Endothelial cell of umbilical vein (primary cell): ENCODE results near the gene RABL6. TPM values are rescaled to one million over a fixed set of nuclear protein-coding genes. Genes with fewer than 3 reads are reported as not detected.

Experiments used
- BruUV-seq: library from RNA; stranded (reverse); fragments of 400-500 nt; replicated peaks from 2 replicates; lab custom pipeline; 2021; lab: Mats Ljungman, UMichigan
- CTCF ChIA-PET: fragments of 300-600, 350-600 bp; sonication (Branson Sonifier 250); formaldehyde crosslinking; loops from one replicate; lab custom pipeline; 2021; ENCODE audit warnings: antibody characterized with exemption, inconsistent platforms; lab: Charles Lee
- POLR2A ChIA-PET: fragments of 300-600, 350-600 bp; sonication (Branson Sonifier 250); formaldehyde crosslinking; loops from one replicate; lab custom pipeline; 2021; ENCODE audit warnings: antibody characterized with exemption, inconsistent platforms; lab: Charles Lee
- DNase-seq: peaks from one replicate; pipeline ENCODE4 v3.0.0-alpha.2; 2011; ENCODE audit warnings: low read depth, low spot score
- FAIRE-seq: peaks from 2 replicates; lab custom pipeline; 2011; peaks lifted over from hg19 to GRCh38; lab: Jason Lieb, UNC
- H2AFZ ChIP-seq: 2 replicates; pipeline ENCODE4 v1.6.0; 2012; ENCODE audit warnings: low read depth, low read length, control low read depth, inconsistent platforms
- H3K27ac ChIP-seq: 2 replicates; pipeline ENCODE4 v1.5.1; 2011; ENCODE audit warnings: low read depth, mild to moderate bottlenecking, control low read depth, low read length, moderate library complexity; ENCODE audit not compliant: insufficient read depth
- H3K27me3 ChIP-seq, 2 experiments: 2 replicates each; pipeline versions ENCODE4 v1.6.0 to v1.6.1; 2011; ENCODE audit warnings: low read length in 2 of 2, mixed read lengths in 1 of 2; ENCODE audit not compliant: control insufficient read depth in 2 of 2, insufficient read depth in 2 of 2
- H3K36me3 ChIP-seq, 2 experiments: 2 replicates in 1 of 2; 3 replicates in 1 of 2; pipeline ENCODE4 v1.5.1; 2011; ENCODE audit warnings: low read length in 2 of 2, mild to moderate bottlenecking in 1 of 2, moderate library complexity in 1 of 2; ENCODE audit not compliant: control insufficient read depth in 2 of 2, insufficient read depth in 2 of 2; ENCODE audit errors: extremely low read depth in 1 of 2
- H3K4me1 ChIP-seq: 3 replicates; pipeline ENCODE4 v1.5.1; 2011; ENCODE audit warnings: mild to moderate bottlenecking, low read length; ENCODE audit not compliant: control insufficient read depth, insufficient read depth; ENCODE audit errors: extremely low read depth
- H3K4me2 ChIP-seq: 2 replicates; pipeline ENCODE4 v1.6.1; 2011; ENCODE audit warnings: low read length, control low read depth, mixed read lengths; ENCODE audit not compliant: insufficient read depth
- H3K4me3 ChIP-seq, 3 experiments: fragments of 200-600 bp in 1 of 3; sonication (generic), shearing (Covaris generic) in 1 of 3; replicated peaks in 1 of 3; 2 replicates each; pipeline ENCODE4 v1.5.1; 2011 to 2016; ENCODE audit warnings: control low read depth in 3 of 3, low read length in 3 of 3, mild to moderate bottlenecking in 2 of 3, inconsistent platforms in 1 of 3, low read depth in 1 of 3, moderate library complexity in 1 of 3; ENCODE audit not compliant: insufficient read depth in 1 of 3
- H3K79me2 ChIP-seq: 2 replicates; pipeline ENCODE4 v1.6.0; 2012; ENCODE audit warnings: low read length, inconsistent platforms; ENCODE audit not compliant: control insufficient read depth, insufficient read depth
- H3K9ac ChIP-seq: replicated peaks from 2 replicates; pipeline ENCODE3; 2011; ENCODE audit warnings: low read length, control low read depth; ENCODE audit not compliant: insufficient read depth; ENCODE audit errors: extremely low read depth
- H3K9me1 ChIP-seq: replicated peaks from 3 replicates; pipeline ENCODE4 v1.6.0; 2011; ENCODE audit warnings: mild to moderate bottlenecking, low read length; ENCODE audit not compliant: control insufficient read depth, insufficient read depth; ENCODE audit errors: extremely low read depth
- H3K9me3 ChIP-seq: replicated peaks from 2 replicates; pipeline ENCODE4 v1.5.1; 2012; ENCODE audit warnings: low read length, inconsistent platforms; ENCODE audit not compliant: control insufficient read depth, insufficient read depth
- H4K20me1 ChIP-seq: replicated peaks from 2 replicates; pipeline ENCODE3; 2011; ENCODE audit warnings: mild to moderate bottlenecking, low read length; ENCODE audit not compliant: control insufficient read depth, insufficient read depth; ENCODE audit errors: extremely low read depth
- EZH2 ChIP-seq: IDR thresholded peaks from 2 replicates; pipeline ENCODE4 v1.6.1; 2012; ENCODE audit warnings: borderline replicate concordance, low read depth, mild to moderate bottlenecking, moderate library complexity, low read length, inconsistent platforms; ENCODE audit not compliant: severe bottlenecking
- FOS ChIP-seq: IDR thresholded peaks from 2 replicates; pipeline ENCODE4 v1.6.1; 2011; ENCODE audit warnings: mild to moderate bottlenecking, low read length, moderate library complexity, borderline replicate concordance; ENCODE audit not compliant: insufficient read depth
- GATA2 ChIP-seq: IDR thresholded peaks from 2 replicates; pipeline ENCODE4 v1.7.0; 2011; ENCODE audit warnings: low read depth, mild to moderate bottlenecking, moderate library complexity, mixed read lengths, low read length; ENCODE audit not compliant: insufficient read length, insufficient read depth
- JUN ChIP-seq: IDR thresholded peaks from 2 replicates; pipeline ENCODE4 v1.6.1; 2011; ENCODE audit warnings: borderline replicate concordance, low read depth; ENCODE audit not compliant: insufficient read length, insufficient read depth
- MYC ChIP-seq: IDR thresholded peaks from one replicate; pipeline ENCODE4 v1.6.1; 2011; ENCODE audit warnings: mild to moderate bottlenecking, low read depth, low read length
- POLR2A ChIP-seq: IDR thresholded peaks from 2 replicates; pipeline ENCODE4 v1.6.1; 2012; ENCODE audit warnings: low read depth, mild to moderate bottlenecking, control low read depth, low read length
- POLR2AphosphoS5 ChIP-seq: IDR thresholded peaks from 2 replicates; pipeline ENCODE4 v1.6.1; 2012; ENCODE audit warnings: low read depth, mild to moderate bottlenecking, control low read depth, low read length, moderate library complexity; ENCODE audit not compliant: insufficient read depth
- dilution Hi-C: fragments of 300-500 bp; cut with MboI; formaldehyde crosslinking; loops from one replicate; pipeline ENCODE4 v1.15.0; 2019; ENCODE audit warnings: low sequenced_read_pairs; ENCODE audit not compliant: extremely low pct_ligation_motif_present
- intact Hi-C: fragments of 100-400 bp; cut with micrococcal nuclease; formaldehyde crosslinking; loops from one replicate; pipeline ENCODE4 v1.10.0; 2022
- polyA plus RNA-seq, 4 experiments: library from polyadenylated mRNA; depleted of rRNA in 3 of 4; stranded (reverse) in 3 of 4; unstranded in 1 of 4; fragments of >200 nt; gene quantifications; 2 replicates each; pipeline versions ENCODE4 v1.2.1 to v1.2.3, GENCODE V29; 2011 to 2012; ENCODE audit warnings: missing spikeins in 1 of 4
- total RNA-seq: library from RNA; stranded (reverse); gene quantifications from 2 replicates; pipeline ENCODE4 v1.2.3, GENCODE V29; 2021
- TF ChIP-seq, protein P1 (sequence below): IDR thresholded peaks from 2 replicates; pipeline ENCODE4 v1.6.1; 2011; ENCODE audit not compliant: insufficient read depth, insufficient read length
- TF ChIP-seq, protein P2 (sequence below), 2 donors: IDR thresholded peaks; 1 replicate in 1 of 2; 2 replicates in 1 of 2; pipeline ENCODE4 v1.5.1; 2011; ENCODE audit warnings: low read length in 2 of 2, mild to moderate bottlenecking in 2 of 2, moderate library complexity in 2 of 2, control low read depth in 1 of 2, inconsistent platforms in 1 of 2, low read depth in 1 of 2; ENCODE audit not compliant: insufficient read depth in 1 of 2; ENCODE audit errors: extremely low read depth in 1 of 2

The RABL6 gene
- total and polyA plus RNA-seq, 2 donors (not counting 3 experiments of a cell fraction or from before 2014, with no cell fraction given), result 60.8 to 112 TPM

DNA sequence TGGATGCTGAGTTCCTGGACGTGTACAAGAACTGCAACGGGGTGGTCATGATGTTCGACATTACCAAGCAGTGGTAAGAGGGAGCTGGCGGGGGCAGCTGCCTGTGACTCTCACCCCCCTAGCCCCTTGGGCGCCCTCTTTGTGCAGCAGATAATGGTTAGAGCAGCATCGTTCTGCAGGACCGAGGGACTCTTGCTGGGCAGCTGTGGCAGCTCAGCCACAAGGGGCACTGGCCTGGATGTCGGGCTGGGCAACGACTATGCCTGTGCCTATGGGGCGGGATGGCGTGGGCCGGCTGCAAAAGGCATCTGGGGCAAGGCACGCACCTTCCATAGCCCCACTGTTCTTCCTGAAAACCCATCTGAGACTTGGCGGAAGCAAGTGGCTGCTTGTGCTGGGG, 21.7 kb downstream of the RABL6 start:
- no peak for FAIRE-seq
- Histone ChIP-seq H3K9me1 (no peaks in the 10 kb centered on the region), H2AFZ (no peak overlapping the region), H3K27ac (no peak overlapping the region), H3K9me3 (no peaks in the 10 kb centered on the region), H3K4me2 (no peak overlapping the region), H3K4me1 (no peaks in the 10 kb centered on the region), H3K27me3 (no peaks in the 10 kb centered on the region), H3K9ac (no peak overlapping the region), H3K79me2 (no peaks in the 10 kb centered on the region), H4K20me1 (no peaks in the 10 kb centered on the region), H3K4me3 (no peak overlapping the region), H3K36me3 (peaks cover 11 to 45% of the 10 kb centered on the region in 2 experiments)
- dilution Hi-C loops, result no loop called here
- ChIA-PET POLR2A (no interaction called here), CTCF (no interaction called here)
- intact Hi-C loops, result no loop called here
- no peak for TF ChIP-seq FOS
- TF ChIP-seq GATA2, result no peak
- TF ChIP-seq, protein P1, sequence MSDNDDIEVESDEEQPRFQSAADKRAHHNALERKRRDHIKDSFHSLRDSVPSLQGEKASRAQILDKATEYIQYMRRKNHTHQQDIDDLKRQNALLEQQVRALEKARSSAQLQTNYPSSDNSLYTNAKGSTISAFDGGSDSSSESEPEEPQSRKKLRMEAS, result no peak
- TF ChIP-seq, protein P2, sequence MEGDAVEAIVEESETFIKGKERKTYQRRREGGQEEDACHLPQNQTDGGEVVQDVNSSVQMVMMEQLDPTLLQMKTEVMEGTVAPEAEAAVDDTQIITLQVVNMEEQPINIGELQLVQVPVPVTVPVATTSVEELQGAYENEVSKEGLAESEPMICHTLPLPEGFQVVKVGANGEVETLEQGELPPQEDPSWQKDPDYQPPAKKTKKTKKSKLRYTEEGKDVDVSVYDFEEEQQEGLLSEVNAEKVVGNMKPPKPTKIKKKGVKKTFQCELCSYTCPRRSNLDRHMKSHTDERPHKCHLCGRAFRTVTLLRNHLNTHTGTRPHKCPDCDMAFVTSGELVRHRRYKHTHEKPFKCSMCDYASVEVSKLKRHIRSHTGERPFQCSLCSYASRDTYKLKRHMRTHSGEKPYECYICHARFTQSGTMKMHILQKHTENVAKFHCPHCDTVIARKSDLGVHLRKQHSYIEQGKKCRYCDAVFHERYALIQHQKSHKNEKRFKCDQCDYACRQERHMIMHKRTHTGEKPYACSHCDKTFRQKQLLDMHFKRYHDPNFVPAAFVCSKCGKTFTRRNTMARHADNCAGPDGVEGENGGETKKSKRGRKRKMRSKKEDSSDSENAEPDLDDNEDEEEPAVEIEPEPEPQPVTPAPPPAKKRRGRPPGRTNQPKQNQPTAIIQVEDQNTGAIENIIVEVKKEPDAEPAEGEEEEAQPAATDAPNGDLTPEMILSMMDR (IDR thresholded peaks at IDR 0.05; ENCODE audit: extremely low read depth in 1 of 2, insufficient read depth in 1 of 2, low read depth in 1 of 2, low read length in 2 of 2), result no peak
- TF ChIP-seq POLR2AphosphoS5, result no peak
- TF ChIP-seq JUN, result no peak
- TF ChIP-seq POLR2A, result no peak
- TF ChIP-seq EZH2, result no peak
- no peak for TF ChIP-seq MYC
- BruUV-seq, result no TSS peak
- DNase-seq, result no peak
